Fibroblast of mammary gland (primary cell): ENCODE data around the gene LYPD6.

Experiments used
- DNase-seq: peaks from one replicate; pipeline ENCODE4 v3.0.0-alpha.2; 2010; ENCODE audit warnings: low read depth
- H3K4me3 ChIP-seq: 2 replicates; pipeline ENCODE4 v1.5.1; 2011; ENCODE audit warnings: low read depth, mild to moderate bottlenecking, low read length, moderate library complexity; ENCODE audit not compliant: control insufficient read depth
- CTCF ChIP-seq: conservative IDR thresholded peaks from 2 replicates; pipeline ENCODE4 v1.5.1; 2011; ENCODE audit warnings: low read depth, low read length, inconsistent platforms; ENCODE audit not compliant: control insufficient read depth, insufficient read depth

The LYPD6 gene

GRCh38 chr2:149393614-149394013 is 63.2 kb downstream of the LYPD6 start:
- no peak for TF ChIP-seq CTCF
- DNase-seq = no peak
- H3K4me3 ChIP-seq = no peak overlapping the region

- no peak for TF ChIP-seq CTCF
- H3K4me3 ChIP-seq = no peak overlapping the region
- DNase-seq = no peak
These were observed 64.5 kb downstream of the LYPD6 start for GRCh38 chr2:149394864-149395263.

- no peak for TF ChIP-seq CTCF
- DNase-seq = no peak
- no peak overlapping the region for H3K4me3 ChIP-seq
These were observed 69.7 kb downstream of the LYPD6 start for GRCh38 chr2:149399934-149400615.

GRCh38 chr2:149400997-149401396 is 70.6 kb downstream of the LYPD6 start:
- DNase-seq = peak; percentile 60
- TF ChIP-seq CTCF = no peak
- no peak overlapping the region for H3K4me3 ChIP-seq

GRCh38 chr2:149409506-149409905 is 79.1 kb downstream of the LYPD6 start:
- DNase-seq = no peak

GRCh38 chr2:149410701-149411484 is 80.5 kb downstream of the LYPD6 start:
- no peak for TF ChIP-seq CTCF
- DNase-seq = peak; percentile 25
- no peak overlapping the region for H3K4me3 ChIP-seq

More at GRCh38 chr2:149409506-149409905, 79.1 kb downstream of the LYPD6 start:
- no peak overlapping the region for H3K4me3 ChIP-seq
- TF ChIP-seq CTCF = no peak
